Endothelial cell (in vitro differentiated cells): Measurements from ENCODE around the gene SYNJ2. TPM values are rescaled to one million over a fixed set of nuclear protein-coding genes. Genes with fewer than 3 reads are reported as not detected.
A peak's percentile ranks its signal among the peaks of the same experiment; 100 is the strongest.

Source experiments
- DNase-seq: peaks from one replicate; pipeline ENCODE4 v3.0.0; 2021; ENCODE audit warnings: low spot score
- H3K27ac Mint-ChIP-seq: one replicate; pipeline ENCODE4 v1.8.0; 2021; ENCODE audit warnings: mixed read lengths, inconsistent platforms; ENCODE audit not compliant: unreplicated experiment
- H3K27me3 Mint-ChIP-seq: one replicate; pipeline ENCODE4 v1.8.0; 2021; ENCODE audit warnings: mild to moderate bottlenecking, moderate library complexity, mixed read lengths, inconsistent platforms; ENCODE audit not compliant: unreplicated experiment
- H3K36me3 Mint-ChIP-seq: one replicate; pipeline ENCODE4 v1.8.0; 2021; ENCODE audit warnings: mild to moderate bottlenecking, low read depth, mixed read lengths, inconsistent platforms; ENCODE audit not compliant: unreplicated experiment
- H3K4me1 Mint-ChIP-seq: one replicate; pipeline ENCODE4 v1.8.0; 2021; ENCODE audit warnings: mild to moderate bottlenecking, mixed read lengths, inconsistent platforms; ENCODE audit not compliant: unreplicated experiment
- H3K4me3 Mint-ChIP-seq: one replicate; pipeline ENCODE4 v1.8.0; 2021; ENCODE audit warnings: mild to moderate bottlenecking, mixed read lengths, inconsistent platforms; ENCODE audit not compliant: unreplicated experiment
- H3K9me3 Mint-ChIP-seq: one replicate; pipeline ENCODE4 v1.8.0; 2021; ENCODE audit warnings: mixed read lengths, inconsistent platforms; ENCODE audit not compliant: unreplicated experiment
- total RNA-seq: library from RNA; stranded (reverse); fragmentation: NEBNext Ultra II Directional; extraction: Animal tissue kit (Norgen Biotek cat#: 25700); gene quantifications from one replicate; pipeline ENCODE4 v1.2.1, GENCODE V29; 2021; ENCODE audit not compliant: unreplicated experiment
- TF ChIP-seq, protein P1 (sequence below): fragments of 200-600 bp; sonication (generic); IDR thresholded peaks from one replicate; pipeline ENCODE4 v1.5.0; 2021; ENCODE audit warnings: antibody characterized with exemption; ENCODE audit not compliant: unreplicated experiment

SYNJ2 gene
- total RNA-seq, 1 donor from 2014 or later: 33.7 TPM

DNA sequence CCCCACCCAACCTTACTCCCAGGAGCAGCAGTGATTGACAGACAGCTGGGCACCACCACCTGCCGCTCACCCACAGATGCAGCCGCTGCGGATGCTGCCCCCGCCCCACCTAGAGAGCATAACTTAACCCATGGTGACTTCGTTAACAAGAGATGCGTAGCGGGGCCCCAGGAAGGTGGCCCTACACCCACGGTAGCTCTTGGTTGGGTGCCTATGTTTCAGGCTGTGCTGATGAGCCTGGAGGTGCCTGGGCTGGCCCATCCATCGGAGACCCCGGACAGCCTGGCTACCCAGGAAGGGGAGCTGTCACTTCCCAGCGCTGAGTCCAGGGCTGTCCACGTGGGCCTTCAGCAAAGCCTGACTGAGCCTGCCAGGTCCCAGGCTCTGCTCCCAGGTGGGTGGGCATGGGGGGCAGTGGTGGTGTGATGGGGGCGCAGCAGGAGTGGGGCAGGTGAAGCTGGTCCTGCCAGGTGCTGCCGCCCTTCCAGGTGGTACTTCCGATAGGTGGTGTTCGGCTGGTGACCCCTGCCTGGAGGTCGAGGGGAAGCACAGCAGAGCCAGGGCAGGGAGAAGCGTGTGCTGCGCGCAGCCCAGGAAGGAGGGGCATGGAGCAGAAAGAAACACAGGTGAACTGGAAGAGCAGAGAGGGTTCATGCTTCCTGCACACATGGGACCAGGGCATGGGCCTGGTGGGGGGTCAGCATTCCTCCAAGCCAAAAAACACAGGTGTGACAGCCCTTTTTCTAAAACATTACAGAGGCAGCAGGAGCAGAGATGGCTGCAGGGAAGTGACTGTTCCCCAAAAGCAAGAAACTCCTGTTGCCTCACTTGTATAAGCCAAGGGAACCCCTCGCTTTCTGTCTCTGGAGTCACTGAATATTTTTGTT is 56.9 kb downstream of the SYNJ2 start:
- H3K36me3 Mint-ChIP-seq: peaks cover 33% of the 10 kb centered on the region
- peaks cover 26% of the 10 kb centered on the region for H3K4me1 Mint-ChIP-seq
- H3K9me3 Mint-ChIP-seq: no peaks in the 10 kb centered on the region
- peaks cover 22% of the 10 kb centered on the region for H3K27me3 Mint-ChIP-seq
- H3K27ac Mint-ChIP-seq: no peak overlapping the region
- TF ChIP-seq, protein P1, sequence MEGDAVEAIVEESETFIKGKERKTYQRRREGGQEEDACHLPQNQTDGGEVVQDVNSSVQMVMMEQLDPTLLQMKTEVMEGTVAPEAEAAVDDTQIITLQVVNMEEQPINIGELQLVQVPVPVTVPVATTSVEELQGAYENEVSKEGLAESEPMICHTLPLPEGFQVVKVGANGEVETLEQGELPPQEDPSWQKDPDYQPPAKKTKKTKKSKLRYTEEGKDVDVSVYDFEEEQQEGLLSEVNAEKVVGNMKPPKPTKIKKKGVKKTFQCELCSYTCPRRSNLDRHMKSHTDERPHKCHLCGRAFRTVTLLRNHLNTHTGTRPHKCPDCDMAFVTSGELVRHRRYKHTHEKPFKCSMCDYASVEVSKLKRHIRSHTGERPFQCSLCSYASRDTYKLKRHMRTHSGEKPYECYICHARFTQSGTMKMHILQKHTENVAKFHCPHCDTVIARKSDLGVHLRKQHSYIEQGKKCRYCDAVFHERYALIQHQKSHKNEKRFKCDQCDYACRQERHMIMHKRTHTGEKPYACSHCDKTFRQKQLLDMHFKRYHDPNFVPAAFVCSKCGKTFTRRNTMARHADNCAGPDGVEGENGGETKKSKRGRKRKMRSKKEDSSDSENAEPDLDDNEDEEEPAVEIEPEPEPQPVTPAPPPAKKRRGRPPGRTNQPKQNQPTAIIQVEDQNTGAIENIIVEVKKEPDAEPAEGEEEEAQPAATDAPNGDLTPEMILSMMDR: no peak
- H3K4me3 Mint-ChIP-seq: no peak overlapping the region
- DNase-seq: no peak

DNA sequence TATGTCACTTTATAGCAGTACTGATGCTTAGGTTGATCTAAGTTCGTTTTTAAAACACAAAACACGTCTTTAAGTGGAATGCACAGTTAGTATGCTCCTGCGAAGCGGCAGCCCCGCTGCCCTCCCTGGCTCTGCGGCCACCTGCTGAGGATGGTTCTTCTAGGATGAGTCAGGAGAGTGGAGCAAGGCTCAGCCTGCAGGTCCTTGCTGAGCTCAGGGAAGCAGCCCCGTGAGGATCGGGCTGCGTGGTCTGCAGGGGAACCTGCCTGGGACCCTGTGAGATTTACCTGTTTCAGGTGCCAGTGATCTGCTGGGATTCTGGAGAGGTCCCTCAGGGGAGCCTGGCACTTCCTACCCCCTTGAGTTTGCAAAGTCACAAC is 57.5 kb downstream of the SYNJ2 start:
- H3K36me3 Mint-ChIP-seq: peaks cover 32% of the 10 kb centered on the region
- no peak for DNase-seq
- peaks cover 19% of the 10 kb centered on the region for H3K27me3 Mint-ChIP-seq
- no peaks in the 10 kb centered on the region for H3K9me3 Mint-ChIP-seq
- TF ChIP-seq, protein P1: no peak
- no peak overlapping the region for H3K27ac Mint-ChIP-seq
- H3K4me3 Mint-ChIP-seq: no peak overlapping the region
- H3K4me1 Mint-ChIP-seq: peaks cover 29% of the 10 kb centered on the region

DNA sequence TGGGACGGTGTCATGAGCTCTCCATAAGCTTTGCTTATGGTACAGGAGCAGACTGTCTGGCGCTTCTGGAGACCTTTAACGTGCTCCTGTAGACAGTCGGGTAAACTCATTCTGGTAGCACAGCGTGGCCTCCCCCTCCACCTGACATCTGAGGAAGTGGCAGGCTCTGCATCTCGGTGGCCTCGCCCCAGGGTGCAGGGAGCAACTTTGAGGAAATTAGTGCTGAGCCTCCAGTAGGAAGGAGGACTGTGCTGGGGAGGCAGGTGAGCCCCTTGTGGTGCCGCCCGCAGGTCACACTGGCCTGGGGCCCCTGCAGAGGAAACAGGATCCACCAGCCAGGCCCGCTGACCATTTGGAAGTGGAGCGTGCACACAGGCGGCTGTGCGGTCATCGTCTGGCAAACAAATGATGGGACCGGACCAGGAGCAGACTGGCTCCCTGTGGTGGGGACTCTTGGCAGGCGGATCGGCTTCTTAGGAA is 57.9 kb downstream of the SYNJ2 start:
- Mint-ChIP-seq H3K4me1 (peaks cover 29% of the 10 kb centered on the region), H3K36me3 (peaks cover 30% of the 10 kb centered on the region), H3K9me3 (no peaks in the 10 kb centered on the region), H3K27me3 (peaks cover 19% of the 10 kb centered on the region), H3K27ac (no peak overlapping the region), H3K4me3 (no peak overlapping the region)
- TF ChIP-seq, protein P1: no peak
- DNase-seq: no peak

DNA sequence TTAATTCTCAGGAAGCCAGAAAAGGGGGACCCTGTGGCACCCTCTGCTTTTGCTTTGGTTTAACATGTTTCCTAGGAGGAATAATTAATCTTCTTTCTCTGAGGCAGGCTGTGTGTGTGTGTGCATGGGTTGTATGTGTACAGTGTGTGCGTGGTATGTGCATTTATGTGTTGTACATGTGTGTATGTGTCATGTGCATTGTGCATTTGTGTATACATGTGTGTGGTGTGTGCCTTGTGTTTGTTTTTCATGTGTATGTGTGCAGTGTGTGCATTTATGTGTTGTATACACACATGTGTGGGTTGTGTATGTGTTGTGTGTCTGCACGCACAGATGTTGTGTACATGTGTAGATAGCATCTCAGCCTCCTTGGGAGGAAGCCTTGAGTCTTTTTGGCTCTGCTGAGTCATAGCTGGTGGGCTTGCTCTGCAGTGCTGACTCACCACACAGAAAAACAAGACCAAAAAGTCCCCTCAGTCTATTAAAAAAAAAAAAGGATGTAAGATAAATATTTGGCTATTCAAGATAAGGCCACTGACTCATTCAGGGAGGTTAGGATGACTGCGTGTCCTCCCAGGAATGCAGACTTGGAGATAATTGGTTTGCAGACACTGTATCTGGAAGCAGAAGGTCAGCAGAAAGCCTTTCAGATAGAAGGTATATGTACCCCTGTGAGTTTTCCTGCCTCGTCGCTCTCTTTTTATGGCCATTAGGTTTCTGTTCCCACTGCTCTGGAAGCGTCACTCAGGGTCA is 58.6 kb downstream of the SYNJ2 start:
- Mint-ChIP-seq H3K4me1 (peaks cover 29% of the 10 kb centered on the region), H3K27ac (peak overlapping the region; percentile 78), H3K27me3 (peaks cover 18% of the 10 kb centered on the region), H3K4me3 (peak overlapping the region; percentile 39), H3K36me3 (peaks cover 29% of the 10 kb centered on the region), H3K9me3 (no peaks in the 10 kb centered on the region)
- no peak for DNase-seq
- TF ChIP-seq, protein P1: no peak
